Chondrocyte (in vitro differentiated cells): ENCODE data around the gene ST3GAL4. TPM values are rescaled to one million over a fixed set of nuclear protein-coding genes. Genes with fewer than 3 reads are reported as not detected.

ENCODE experiments used
- DNase-seq: peaks from one replicate; pipeline ENCODE4 v3.0.0; 2021; ENCODE audit warnings: mixed read lengths, low spot score
- H3K27ac Mint-ChIP-seq: one replicate; pipeline ENCODE4 v1.8.0; 2021; ENCODE audit warnings: mild to moderate bottlenecking, moderate library complexity, mixed read lengths; ENCODE audit not compliant: unreplicated experiment
- H3K27me3 Mint-ChIP-seq: 2 replicates; pipeline ENCODE4 v1.8.0; 2021; ENCODE audit warnings: low read depth, mixed read lengths
- H3K36me3 Mint-ChIP-seq: 2 replicates; pipeline ENCODE4 v1.8.0; 2021; ENCODE audit warnings: low read depth, mixed read lengths
- H3K4me1 Mint-ChIP-seq: 2 replicates; pipeline ENCODE4 v1.8.0; 2021; ENCODE audit warnings: low read depth, mild to moderate bottlenecking, mixed read lengths
- H3K4me3 Mint-ChIP-seq: one replicate; pipeline ENCODE4 v1.8.0; 2021; ENCODE audit warnings: mild to moderate bottlenecking, moderate library complexity, mixed read lengths; ENCODE audit not compliant: unreplicated experiment
- H3K9me3 Mint-ChIP-seq: 2 replicates; pipeline ENCODE4 v1.8.0; 2021; ENCODE audit warnings: low read depth, mixed read lengths
- CTCF ChIP-seq: fragments of 200-600 bp; sonication (generic); IDR thresholded peaks from 2 replicates; pipeline ENCODE4 v1.5.0; 2021; ENCODE audit warnings: antibody characterized with exemption, mild to moderate bottlenecking, moderate library complexity
- total RNA-seq: library from RNA; stranded (reverse); gene quantifications from 3 replicates; pipeline ENCODE4 v1.2.1, GENCODE V29; 2021

ST3GAL4 gene
- total RNA-seq, 1 donor from 2014 or later = 30.7 TPM

GRCh38 chr11:126414615-126415014 lies 59.1 kb downstream of the ST3GAL4 start:
- DNase-seq = peak; percentile 59
- no peak for TF ChIP-seq CTCF
- peaks cover 19% of the 10 kb centered on the region for H3K4me1 Mint-ChIP-seq
- no peaks in the 10 kb centered on the region for H3K27me3 Mint-ChIP-seq
- peaks cover 15% of the 10 kb centered on the region for H3K36me3 Mint-ChIP-seq
- H3K27ac Mint-ChIP-seq = no peak overlapping the region
- H3K9me3 Mint-ChIP-seq = no peaks in the 10 kb centered on the region
- H3K4me3 Mint-ChIP-seq = no peak overlapping the region

GRCh38 chr11:126415128-126415527 lies 59.6 kb downstream of the ST3GAL4 start:
- H3K4me1 Mint-ChIP-seq = peaks cover 23% of the 10 kb centered on the region
- no peak overlapping the region for H3K27ac Mint-ChIP-seq
- H3K36me3 Mint-ChIP-seq = peaks cover 15% of the 10 kb centered on the region
- no peak for TF ChIP-seq CTCF
- H3K27me3 Mint-ChIP-seq = no peaks in the 10 kb centered on the region
- no peaks in the 10 kb centered on the region for H3K9me3 Mint-ChIP-seq
- no peak overlapping the region for H3K4me3 Mint-ChIP-seq
- DNase-seq = no peak

GRCh38 chr11:126415669-126416420 lies 60.4 kb downstream of the ST3GAL4 start:
- DNase-seq = no peak
- H3K4me3 Mint-ChIP-seq = no peak overlapping the region

GRCh38 chr11:126416542-126417090 lies 61.1 kb downstream of the ST3GAL4 start:
- Mint-ChIP-seq H3K4me1 (peaks cover 29% of the 10 kb centered on the region), H3K27me3 (no peaks in the 10 kb centered on the region), H3K27ac (peak overlapping the region; percentile 22), H3K4me3 (no peak overlapping the region), H3K9me3 (no peaks in the 10 kb centered on the region), H3K36me3 (peaks cover 11% of the 10 kb centered on the region)
- DNase-seq = no peak
- TF ChIP-seq CTCF = no peak

More at GRCh38 chr11:126415669-126416420, 60.4 kb downstream of the ST3GAL4 start:
- peaks cover 23% of the 10 kb centered on the region for H3K4me1 Mint-ChIP-seq
- TF ChIP-seq CTCF = no peak
- H3K27me3 Mint-ChIP-seq = no peaks in the 10 kb centered on the region
- H3K36me3 Mint-ChIP-seq = peaks cover 12% of the 10 kb centered on the region
- H3K9me3 Mint-ChIP-seq = no peaks in the 10 kb centered on the region
- H3K27ac Mint-ChIP-seq = peak overlapping the region; percentile 8

GRCh38 chr11:126417091-126417862 lies 61.8 kb downstream of the ST3GAL4 start:
- no peaks in the 10 kb centered on the region for H3K27me3 Mint-ChIP-seq

More at GRCh38 chr11:126417091-126417862, 61.8 kb downstream of the ST3GAL4 start:
- H3K9me3 Mint-ChIP-seq = no peaks in the 10 kb centered on the region
- no peak for DNase-seq
- peaks cover 7% of the 10 kb centered on the region for H3K36me3 Mint-ChIP-seq
- no peak for TF ChIP-seq CTCF
- H3K4me1 Mint-ChIP-seq = peaks cover 29% of the 10 kb centered on the region
- no peak overlapping the region for H3K4me3 Mint-ChIP-seq
- peak overlapping the region; percentile 22 for H3K27ac Mint-ChIP-seq
